PFSK-1 (cell line): ENCODE results near the gene CDK16.
A peak's percentile ranks its signal among the peaks of the same experiment; 100 is the strongest.

ENCODE experiments used
- FOXP2 ChIP-seq: optimal IDR thresholded peaks from 2 replicates; pipeline ENCODE3; 2011; ENCODE audit warnings: borderline replicate concordance, control low read depth, inconsistent platforms; ENCODE audit not compliant: insufficient read depth; ENCODE audit errors: extremely low read length, extremely low read depth
- POLR2AphosphoS5 ChIP-seq: IDR thresholded peaks from 2 replicates; pipeline ENCODE4 v1.6.1; 2012; ENCODE audit warnings: low read depth, mild to moderate bottlenecking, control low read depth, low read length, moderate library complexity
- REST ChIP-seq, 2 experiments: IDR thresholded peaks; 2 replicates each; pipeline versions ENCODE4 v1.6.1 to v1.8.0; 2011 to 2012; ENCODE audit warnings: low read depth in 2 of 2, low read length in 2 of 2, control low read depth in 1 of 2, inconsistent platforms in 1 of 2, mild to moderate bottlenecking in 1 of 2, moderate library complexity in 1 of 2; ENCODE audit not compliant: insufficient read depth in 1 of 2
- SIN3A ChIP-seq: IDR thresholded peaks from 2 replicates; pipeline ENCODE4 v1.6.1; 2012; ENCODE audit warnings: mild to moderate bottlenecking, low read length, moderate library complexity, borderline replicate concordance; ENCODE audit not compliant: insufficient read depth
- TAF1 ChIP-seq: IDR thresholded peaks from 2 replicates; pipeline ENCODE4 v1.6.1; 2012; ENCODE audit warnings: low read length, control low read depth, borderline replicate concordance; ENCODE audit not compliant: insufficient read depth

CDK16 gene

GRCh38 chrX:47233333-47234113 is 15.0 kb downstream of the CDK16 start:
- TF ChIP-seq REST (IDR thresholded peaks at IDR 0.05; ENCODE audit: insufficient read depth in 1 of 2, low read depth in 2 of 2, low read length in 2 of 2), result no peak
- peak; percentile 70; the same call in 1 of the 2 replicates for TF ChIP-seq TAF1
- peak; percentile 65 for TF ChIP-seq POLR2AphosphoS5

GRCh38 chrX:47234583-47234982 is 16.1 kb downstream of the CDK16 start:
- no peak for TF ChIP-seq TAF1

- no peak for TF ChIP-seq TAF1
- TF ChIP-seq REST (IDR thresholded peaks at IDR 0.05; ENCODE audit: insufficient read depth in 1 of 2, low read depth in 2 of 2, low read length in 2 of 2), result no peak
- no peak for TF ChIP-seq FOXP2
- TF ChIP-seq POLR2AphosphoS5, result no peak
- TF ChIP-seq SIN3A, result no peak
Measured at GRCh38 chrX:47235691-47236103, 17.2 kb downstream of the CDK16 start.

GRCh38 chrX:47239199-47239598 is 20.7 kb downstream of the CDK16 start:
- TF ChIP-seq FOXP2 (no peak), TAF1 (no peak), POLR2AphosphoS5 (no peak), REST (IDR thresholded peaks at IDR 0.05; ENCODE audit: insufficient read depth in 1 of 2, low read depth in 2 of 2, low read length in 2 of 2) (no peak), SIN3A (no peak)

- TF ChIP-seq TAF1, result no peak
- TF ChIP-seq FOXP2, result no peak
Measured at GRCh38 chrX:47239898-47240545, 21.5 kb downstream of the CDK16 start.

GRCh38 chrX:47240619-47241018 is 22.1 kb downstream of the CDK16 start:
- TF ChIP-seq FOXP2, result no peak
- no peak for TF ChIP-seq SIN3A
- no peak for TF ChIP-seq TAF1
- TF ChIP-seq POLR2AphosphoS5, result no peak
- TF ChIP-seq REST (IDR thresholded peaks at IDR 0.05; ENCODE audit: insufficient read depth in 1 of 2, low read depth in 2 of 2, low read length in 2 of 2), result no peak
